NCI-H1417 treated with DMSO at 0.1 percent for 48 hours (cell line): Measurements from ENCODE around the gene ZNF568.

Experiments used
- DNase-seq: peaks from one replicate; lab custom pipeline; 2025; lab: John Stamatoyannopoulos, UW

Gene ZNF568

GRCh38 chr19:36999313-36999712 is 83.2 kb downstream of the ZNF568 start:
- no peak for DNase-seq

- no peak for DNase-seq
Measured at GRCh38 chr19:37007587-37008220, 91.6 kb downstream of the ZNF568 start.

- no peak for DNase-seq
Measured at GRCh38 chr19:37009871-37010270, 93.7 kb downstream of the ZNF568 start.

- no peak for DNase-seq
Measured at GRCh38 chr19:37012093-37012745, 96.1 kb downstream of the ZNF568 start.

GRCh38 chr19:37014456-37014855 is 98.3 kb downstream of the ZNF568 start:
- no peak for DNase-seq

- no peak for DNase-seq
Measured at GRCh38 chr19:37045140-37045539, 129.0 kb downstream of the ZNF568 start.
